Liver (tissue), 9 donors: Measurements from ENCODE around the gene PPP2R2B. TPM values are rescaled to one million over a fixed set of nuclear protein-coding genes. Genes with fewer than 3 reads are reported as not detected.

ENCODE experiments used
- DNase-seq: peaks from one replicate; pipeline ENCODE4 v3.0.0-alpha.2; 2017; ENCODE audit warnings: low spot score
- H3K27ac ChIP-seq, 2 donors: one replicate each; pipeline ENCODE4 v1.7.0; 2013; ENCODE audit warnings: inconsistent platforms in 2 of 2, low read length in 2 of 2, control low read depth in 1 of 2, low read depth in 1 of 2, mild to moderate bottlenecking in 1 of 2
- H3K27me3 ChIP-seq, 4 donors: one replicate each; pipeline versions ENCODE4 v1.6.1 to v1.7.0; 2013; ENCODE audit warnings: low read length in 3 of 4, inconsistent platforms in 1 of 4, mild to moderate bottlenecking in 1 of 4, moderate library complexity in 1 of 4; ENCODE audit not compliant: control insufficient read depth in 4 of 4, insufficient read depth in 4 of 4
- H3K36me3 ChIP-seq, 4 donors: one replicate each; pipeline versions ENCODE4 v1.6.1 to v1.7.0; 2013; ENCODE audit warnings: low read length in 3 of 4, mild to moderate bottlenecking in 3 of 4, low read depth in 1 of 4, moderate library complexity in 1 of 4; ENCODE audit not compliant: control insufficient read depth in 4 of 4, insufficient read depth in 3 of 4
- H3K4me1 ChIP-seq, 4 donors: one replicate each; pipeline versions ENCODE4 v1.6.1 to v1.7.0; 2013; ENCODE audit warnings: low read length in 3 of 4, mild to moderate bottlenecking in 3 of 4, moderate library complexity in 1 of 4; ENCODE audit not compliant: control insufficient read depth in 4 of 4, insufficient read depth in 4 of 4
- H3K4me3 ChIP-seq, 3 donors: one replicate each; pipeline versions ENCODE4 v1.6.1 to v1.7.0; 2013; ENCODE audit warnings: low read length in 3 of 3, control low read depth in 1 of 3, low read depth in 1 of 3, mild to moderate bottlenecking in 1 of 3
- H3K9ac ChIP-seq, 2 donors: one replicate each; pipeline ENCODE4 v1.7.0; 2013; ENCODE audit warnings: low read length in 2 of 2, mild to moderate bottlenecking in 2 of 2, moderate library complexity in 2 of 2, control low read depth in 1 of 2, low read depth in 1 of 2
- H3K9me3 ChIP-seq, 4 donors: one replicate each; pipeline versions ENCODE4 v1.6.1 to v1.7.0; 2013; ENCODE audit warnings: low read length in 3 of 4; ENCODE audit not compliant: control insufficient read depth in 4 of 4
- ATF3 ChIP-seq: IDR thresholded peaks from 2 replicates; pipeline ENCODE4 v1.6.1; 2016; ENCODE audit warnings: antibody characterized with exemption
- CTCF ChIP-seq: fragments of 150-350 bp; IDR thresholded peaks from 2 replicates; pipeline ENCODE4 v1.5.1; 2017; ENCODE audit warnings: improper control_type of control experiment, low read depth, low read length; ENCODE audit not compliant: missing input control
- FOXA1 ChIP-seq: IDR thresholded peaks from 2 replicates; pipeline ENCODE4 v1.6.1; 2016; ENCODE audit warnings: antibody characterized with exemption
- FOXA2 ChIP-seq: IDR thresholded peaks from 2 replicates; pipeline ENCODE4 v1.6.1; 2016; ENCODE audit warnings: antibody characterized with exemption
- GABPA ChIP-seq, 2 donors: IDR thresholded peaks in 1 of 2; conservative IDR thresholded peaks in 1 of 2; 2 replicates each; pipeline ENCODE4 v1.6.1; 2016; ENCODE audit warnings: antibody characterized with exemption in 2 of 2, mild to moderate bottlenecking in 1 of 2, moderate library complexity in 1 of 2
- HNF4G ChIP-seq: IDR thresholded peaks from 2 replicates; pipeline ENCODE4 v1.6.1; 2016; ENCODE audit warnings: antibody characterized with exemption
- JUND ChIP-seq, 2 donors: IDR thresholded peaks; 2 replicates each; pipeline ENCODE4 v1.6.1; 2016; ENCODE audit warnings: antibody characterized with exemption in 2 of 2
- MAX ChIP-seq: IDR thresholded peaks from 2 replicates; pipeline ENCODE4 v1.6.1; 2016; ENCODE audit warnings: antibody characterized with exemption
- NR2F2 ChIP-seq: IDR thresholded peaks from 2 replicates; pipeline ENCODE4 v1.6.1; 2016; ENCODE audit warnings: antibody characterized with exemption
- RAD21 ChIP-seq, 2 donors: IDR thresholded peaks; 2 replicates each; pipeline ENCODE4 v1.6.1; 2016; ENCODE audit warnings: antibody characterized with exemption in 2 of 2, mild to moderate bottlenecking in 2 of 2
- REST ChIP-seq: IDR thresholded peaks from 2 replicates; pipeline ENCODE4 v1.6.1; 2016; ENCODE audit warnings: antibody characterized with exemption, mild to moderate bottlenecking
- RXRA ChIP-seq, 2 donors: IDR thresholded peaks; 2 replicates each; pipeline ENCODE4 v1.6.1; 2017 to 2018; ENCODE audit warnings: antibody characterized with exemption in 2 of 2, mild to moderate bottlenecking in 1 of 2
- SP1 ChIP-seq: IDR thresholded peaks from 2 replicates; pipeline ENCODE4 v1.6.1; 2018; ENCODE audit warnings: antibody characterized with exemption, mild to moderate bottlenecking
- TAF1 ChIP-seq: conservative IDR thresholded peaks from 2 replicates; pipeline ENCODE4 v1.6.1; 2016; ENCODE audit warnings: antibody characterized with exemption, mild to moderate bottlenecking
- YY1 ChIP-seq: IDR thresholded peaks from 2 replicates; pipeline ENCODE4 v1.6.1; 2016; ENCODE audit warnings: antibody characterized with exemption, mild to moderate bottlenecking
- ZBTB33 ChIP-seq: IDR thresholded peaks from 2 replicates; pipeline ENCODE4 v1.6.1; 2016; ENCODE audit warnings: antibody characterized with exemption
- WGBS: extraction: QIAGEN DNeasy Blood & Tissue Kit; methylation state at CpG from one replicate; pipeline ENCODE4 v1.1.7; 2013; 5-methylcytosine and 5-hydroxymethylcytosine counted together
- polyA plus RNA-seq, 2 donors: library from polyadenylated mRNA; stranded (reverse) in 1 of 2; unstranded in 1 of 2; fragments of 200-250 nt in 1 of 2; fragments of >200 nt in 1 of 2; fragmentation: Nextera tagmentation in 1 of 2; extraction: Ambion mirVana in 1 of 2; gene quantifications; one replicate each; pipeline versions ENCODE4 v1.2.1 to v1.2.3, GENCODE V29; 2013 to 2015
- total RNA-seq, 2 donors: library from RNA; depleted of rRNA; stranded (reverse); fragments of >200 nt; gene quantifications; one replicate each; pipeline ENCODE4 v1.2.3, GENCODE V29; 2014
- donor health status: healthy.
- donor health status: healthy.
- donor health status: healthy.
- donor health status: healthy.
- donor health status: healthy.

Gene PPP2R2B
- total and polyA plus RNA-seq, 4 donors, result 0.15 to 6.3 (median 0.40) TPM

- H3K4me3 ChIP-seq, result no peak overlapping the region
- no peaks in the 10 kb centered on the region for H3K36me3 ChIP-seq
- H3K9ac ChIP-seq, result no peak overlapping the region
- 88% methylated on average over 2 of the region's 2 CpGs for WGBS
- no peaks in the 10 kb centered on the region for H3K9me3 ChIP-seq
- TF ChIP-seq NR2F2 (no peak), SP1 (no peak), ATF3 (no peak), FOXA2 (no peak), HNF4G (no peak), REST (no peak), MAX (no peak), FOXA1 (no peak), CTCF (no peak), TAF1 (no peak), YY1 (no peak), RXRA (IDR thresholded peaks at IDR 0.05) (no peak)
- DNase-seq, result no peak
- H3K27me3 ChIP-seq, result no peaks in the 10 kb centered on the region
- no peaks in the 10 kb centered on the region for H3K4me1 ChIP-seq
- H3K27ac ChIP-seq, result no peak overlapping the region
These were observed 290.1 kb downstream of the PPP2R2B start for GRCh38 chr5:146588331-146589027.

GRCh38 chr5:146586752-146587151 lies 291.8 kb downstream of the PPP2R2B start:
- Histone ChIP-seq H3K4me3 (no peak overlapping the region), H3K27me3 (no peaks in the 10 kb centered on the region), H3K4me1 (no peaks in the 10 kb centered on the region), H3K9ac (no peak overlapping the region), H3K9me3 (no peaks in the 10 kb centered on the region), H3K36me3 (no peaks in the 10 kb centered on the region), H3K27ac (no peak overlapping the region)
- DNase-seq, result no peak
- WGBS, result 74% methylated on average over 5 of the region's 5 CpGs
- TF ChIP-seq FOXA1 (no peak), RXRA (IDR thresholded peaks at IDR 0.05) (no peak), FOXA2 (no peak), ATF3 (no peak), JUND (IDR thresholded peaks at IDR 0.05) (no peak), GABPA (IDR thresholded peaks at IDR 0.05 in 1 of 2, conservative IDR thresholded peaks at IDR 0.05 in 1 of 2) (no peak), REST (no peak), CTCF (no peak), TAF1 (no peak), ZBTB33 (no peak), HNF4G (no peak), RAD21 (IDR thresholded peaks at IDR 0.05) (no peak), YY1 (no peak)
